T-helper 1 cell treated with Interleukin-12 subunit alpha and Interleukin-12 subunit beta and Interleukin-4 antibody, amounts not matched to agents 30 ng/mL and 1 ng/mL, for 36 hours (primary cell): Measurements from ENCODE around the gene RXRA. TPM values are rescaled to one million over a fixed set of nuclear protein-coding genes. Genes with fewer than 3 reads are reported as not detected.

Experiments
- intact Hi-C: fragments of 100-400 bp; cut with micrococcal nuclease; formaldehyde crosslinking; loops from one replicate; pipeline ENCODE4 v1.15.1; 2024
- total RNA-seq: library from RNA; stranded (reverse); gene quantifications from 2 replicates; pipeline ENCODE4 v1.2.3, GENCODE V29; 2022

RXRA gene
- total RNA-seq, 1 donor from 2014 or later = 2.0 TPM

GRCh38 chr9:134365115-134365596 is 38.9 kb downstream of the RXRA start:
- intact Hi-C loops = no loop called here

- intact Hi-C loops = no loop called here
Measured at GRCh38 chr9:134365791-134366222, 39.6 kb downstream of the RXRA start.

- intact Hi-C loops = no loop called here
Measured at GRCh38 chr9:134366223-134367031, 40.2 kb downstream of the RXRA start.

GRCh38 chr9:134367061-134367460 is 40.8 kb downstream of the RXRA start:
- intact Hi-C loops = no loop called here

- intact Hi-C loops = no loop called here
Measured at GRCh38 chr9:134367791-134368490, 41.7 kb downstream of the RXRA start.

GRCh38 chr9:134368571-134368970 is 42.3 kb downstream of the RXRA start:
- intact Hi-C loops = no loop called here

GRCh38 chr9:134369416-134370212 is 43.4 kb downstream of the RXRA start:
- intact Hi-C loops = no loop called here

- intact Hi-C loops = no loop called here
Measured at GRCh38 chr9:134370213-134370492, 43.9 kb downstream of the RXRA start.

GRCh38 chr9:134370638-134371037 is 44.4 kb downstream of the RXRA start:
- intact Hi-C loops = no loop called here

GRCh38 chr9:134371731-134372130 is 45.5 kb downstream of the RXRA start:
- intact Hi-C loops = no loop called here

- intact Hi-C loops = no loop called here
Measured at GRCh38 chr9:134372581-134373267, 46.5 kb downstream of the RXRA start.

GRCh38 chr9:134373269-134373668 is 47.0 kb downstream of the RXRA start:
- intact Hi-C loops = no loop called here

GRCh38 chr9:134373953-134374300 is 47.7 kb downstream of the RXRA start:
- intact Hi-C loops = no loop called here

- intact Hi-C loops = no loop called here
Measured at GRCh38 chr9:134374301-134375010, 48.2 kb downstream of the RXRA start.

- intact Hi-C loops = no loop called here
Measured at GRCh38 chr9:134375011-134375390, 48.7 kb downstream of the RXRA start.

GRCh38 chr9:134375430-134376385 is 49.5 kb downstream of the RXRA start:
- intact Hi-C loops = no loop called here

GRCh38 chr9:134376386-134377142 is 50.3 kb downstream of the RXRA start:
- intact Hi-C loops = no loop called here

GRCh38 chr9:134377143-134377484 is 50.9 kb downstream of the RXRA start:
- intact Hi-C loops = no loop called here

GRCh38 chr9:134377976-134378375 is 51.7 kb downstream of the RXRA start:
- intact Hi-C loops = no loop called here
